SK-N-SH (cell line): Measurements from ENCODE around the gene MCC. TPM values are rescaled to one million over a fixed set of nuclear protein-coding genes. Genes with fewer than 3 reads are reported as not detected.

Experiments
- CTCF ChIA-PET: fragments of 300-600, 350-600 bp; formaldehyde crosslinking; extraction: SDS; loops from one replicate; lab custom pipeline; 2021; lab: Yijun Ruan, JAX
- POLR2A ChIA-PET: fragments of 350-600 bp; sonication (Branson Sonifier 250); formaldehyde crosslinking; extraction: SDS; loops from one replicate; lab custom pipeline; 2020; ENCODE audit warnings: antibody characterized with exemption, inconsistent platforms; lab: Yijun Ruan, JAX
- DNase-seq: peaks from one replicate; pipeline ENCODE4 v3.0.0; 2012
- H2AFZ ChIP-seq: fragments of 200-600 bp; sonication (generic); 2 replicates; pipeline ENCODE4 v1.8.1; 2016; ENCODE audit warnings: antibody characterized with exemption, mild to moderate bottlenecking, low read depth
- H3F3A ChIP-seq: fragments of 200-600 bp; sonication (generic); replicated peaks from 2 replicates; pipeline ENCODE3; 2016; ENCODE audit warnings: antibody characterized with exemption, mild to moderate bottlenecking; ENCODE audit not compliant: insufficient read depth
- H3K27ac ChIP-seq, 2 experiments: fragments of 200-500 bp in 1 of 2; fragments of 200-600 bp in 1 of 2; sonication (Bioruptor generic) in 1 of 2; sonication (generic), shearing (Covaris generic) in 1 of 2; 2 replicates each; pipeline versions ENCODE4 v1.5.1 to v1.6.1; 2014 to 2016; ENCODE audit warnings: low read depth in 2 of 2, inconsistent platforms in 1 of 2, low read length in 1 of 2, mild to moderate bottlenecking in 1 of 2, mixed read lengths in 1 of 2
- H3K27me3 ChIP-seq: fragments of 200-600 bp; sonication (generic), shearing (Covaris generic); 2 replicates; pipeline ENCODE4 v1.6.1; 2016; ENCODE audit warnings: mixed run types; ENCODE audit not compliant: insufficient read depth
- H3K36me3 ChIP-seq, 2 experiments: fragments of 200-500 bp in 1 of 2; fragments of 200-600 bp in 1 of 2; sonication (Bioruptor generic) in 1 of 2; sonication (generic) in 1 of 2; replicated peaks in 1 of 2; 2 replicates each; pipeline versions ENCODE3 to v1.5.1; 2014 to 2016; ENCODE audit warnings: low read length in 1 of 2, mild to moderate bottlenecking in 1 of 2; ENCODE audit not compliant: insufficient read depth in 2 of 2, control insufficient read depth in 1 of 2
- H3K4me1 ChIP-seq, 2 experiments: fragments of 200-500 bp in 1 of 2; fragments of 200-600 bp in 1 of 2; sonication (Bioruptor generic) in 1 of 2; sonication (generic), shearing (Covaris generic) in 1 of 2; 2 replicates each; pipeline versions ENCODE4 v1.5.1 to v1.6.1; 2014 to 2016; ENCODE audit warnings: low read depth in 1 of 2, low read length in 1 of 2, mixed run types in 1 of 2; ENCODE audit not compliant: insufficient read depth in 2 of 2, control insufficient read depth in 1 of 2
- H3K4me2 ChIP-seq: fragments of 200-600 bp; sonication (generic), shearing (Covaris generic); 2 replicates; pipeline ENCODE4 v1.6.1; 2017; ENCODE audit warnings: mixed run types
- H3K4me3 ChIP-seq, 2 experiments: fragments of 200-500 bp in 1 of 2; fragments of 200-600 bp in 1 of 2; sonication (Bioruptor generic) in 1 of 2; sonication (generic), shearing (Covaris generic) in 1 of 2; 2 replicates each; pipeline versions ENCODE4 v1.5.1 to v1.8.1; 2014 to 2016; ENCODE audit warnings: low read depth in 2 of 2, inconsistent platforms in 1 of 2, low read length in 1 of 2, mild to moderate bottlenecking in 1 of 2, mixed read lengths in 1 of 2, moderate library complexity in 1 of 2
- H3K79me2 ChIP-seq: fragments of 200-600 bp; sonication (generic); 2 replicates; pipeline ENCODE4 v1.8.1; 2017; ENCODE audit warnings: mild to moderate bottlenecking; ENCODE audit not compliant: insufficient read depth
- H3K9ac ChIP-seq: fragments of 200-600 bp; sonication (generic); 2 replicates; pipeline ENCODE4 v1.6.1; 2017; ENCODE audit warnings: mixed run types
- H3K9me2 ChIP-seq: fragments of 200-600 bp; sonication (generic); 2 replicates; pipeline ENCODE4 v1.6.1; 2017; ENCODE audit warnings: mixed run types
- H3K9me3 ChIP-seq: fragments of 200-600 bp; sonication (generic); 2 replicates; pipeline ENCODE4 v1.6.1; 2017; ENCODE audit warnings: mixed run types, mild to moderate bottlenecking, moderate library complexity
- H4K20me1 ChIP-seq: fragments of 200-600 bp; sonication (generic); 2 replicates; pipeline ENCODE4 v1.6.1; 2017; ENCODE audit warnings: mild to moderate bottlenecking, mixed run types; ENCODE audit not compliant: insufficient read depth
- CHD2 ChIP-seq: fragments of 150-350 bp; IDR thresholded peaks from 2 replicates; pipeline ENCODE4 v1.6.1; 2018; ENCODE audit warnings: low read length; ENCODE audit not compliant: partially characterized antibody
- EP300 ChIP-seq, 2 experiments: IDR thresholded peaks; 2 replicates each; pipeline versions ENCODE4 v1.4.0 to v1.6.1; 2012; ENCODE audit warnings: borderline replicate concordance in 1 of 2, low read depth in 1 of 2, low read length in 1 of 2
- EZH2phosphoT487 ChIP-seq: fragments of 200-600 bp; sonication (generic); IDR thresholded peaks from 2 replicates; pipeline ENCODE4 v1.6.1; 2017; ENCODE audit warnings: low read depth, mixed run types, mild to moderate bottlenecking, antibody characterized with exemption, moderate library complexity, borderline replicate concordance
- FOXJ3 ChIP-seq: sonication (generic); formaldehyde crosslinking; IDR thresholded peaks from 2 replicates; pipeline ENCODE4 v1.5.1; 2020; ENCODE audit warnings: mild to moderate bottlenecking, missing genetic modification reagents
- GATA2 ChIP-seq: sonication (generic); formaldehyde crosslinking; IDR thresholded peaks from 2 replicates; pipeline ENCODE4 v1.5.0; 2020; ENCODE audit warnings: mild to moderate bottlenecking, missing genetic modification reagents
- MXI1 ChIP-seq: IDR thresholded peaks from 2 replicates; pipeline ENCODE4 v1.6.1; 2012; ENCODE audit warnings: mild to moderate bottlenecking, low read depth, low read length, improper control_type of control experiment
- POLR2AphosphoS5 ChIP-seq: IDR thresholded peaks from 2 replicates; pipeline ENCODE4 v1.6.1; 2012; ENCODE audit warnings: low read depth, low read length
- RAD21 ChIP-seq: IDR thresholded peaks from 2 replicates; pipeline ENCODE4 v1.6.1; 2012; ENCODE audit warnings: mild to moderate bottlenecking, low read length
- RCOR1 ChIP-seq: fragments of 150-350 bp; IDR thresholded peaks from 2 replicates; pipeline ENCODE4 v1.6.1; 2017; ENCODE audit warnings: antibody characterized with exemption, low read length
- RFX5 ChIP-seq: IDR thresholded peaks from 2 replicates; pipeline ENCODE4 v1.6.1; 2012; ENCODE audit warnings: mild to moderate bottlenecking, improper control_type of control experiment, low read length
- RXRA ChIP-seq: IDR thresholded peaks from 2 replicates; pipeline ENCODE4 v1.4.0; 2012; ENCODE audit warnings: low read depth, mild to moderate bottlenecking, borderline replicate concordance
- SIN3A ChIP-seq: IDR thresholded peaks from 2 replicates; pipeline ENCODE4 v1.6.1; 2012; ENCODE audit warnings: low read depth, mild to moderate bottlenecking, low read length, moderate library complexity, borderline replicate concordance
- SMC3 ChIP-seq: IDR thresholded peaks from 2 replicates; pipeline ENCODE4 v1.6.1; 2012; ENCODE audit warnings: low read depth, low read length, improper control_type of control experiment
- TCF12 ChIP-seq: IDR thresholded peaks from 2 replicates; pipeline ENCODE4 v1.4.0; 2012
- TEAD4 ChIP-seq: IDR thresholded peaks from 2 replicates; pipeline ENCODE4 v1.4.0; 2012; ENCODE audit warnings: mild to moderate bottlenecking, borderline replicate concordance; ENCODE audit not compliant: insufficient read depth
- WGBS: methylation state at CpG from one replicate; pipeline ENCODE4 v1.1.6; 2017; ENCODE audit warnings: low lambda C conversion rate; 5-methylcytosine and 5-hydroxymethylcytosine counted together
- polyA plus RNA-seq, 3 experiments: library from polyadenylated mRNA; depleted of rRNA; stranded (reverse); fragments of >200 nt; gene quantifications; 2 replicates each; pipeline ENCODE4 v1.2.3, GENCODE V29; 2012
- TF ChIP-seq, protein P1 (sequence below): IDR thresholded peaks from 2 replicates; pipeline ENCODE4 v1.4.0; 2012; ENCODE audit warnings: low read depth
- TF ChIP-seq, protein P2 (sequence below): fragments of 150-350 bp; IDR thresholded peaks from 2 replicates; pipeline ENCODE4 v1.6.1; 2016; ENCODE audit warnings: mild to moderate bottlenecking, low read depth, low read length
- TF ChIP-seq, protein P3 (sequence below): IDR thresholded peaks from 2 replicates; pipeline ENCODE4 v1.6.1; 2012; ENCODE audit warnings: mild to moderate bottlenecking, low read depth, low read length, moderate library complexity
- TF ChIP-seq, protein P4 (sequence below): IDR thresholded peaks from 2 replicates; pipeline ENCODE4; 2012
- TF ChIP-seq, protein P5 (sequence below): fragments of 150-350 bp; IDR thresholded peaks from 2 replicates; pipeline ENCODE4 v1.6.1; 2017; ENCODE audit warnings: antibody characterized with exemption, low read length, low read depth, borderline replicate concordance

Gene MCC
- polyA plus RNA-seq, 1 of the 3 experiments (the other 2 are of a cell fraction) = 3.6 TPM

DNA sequence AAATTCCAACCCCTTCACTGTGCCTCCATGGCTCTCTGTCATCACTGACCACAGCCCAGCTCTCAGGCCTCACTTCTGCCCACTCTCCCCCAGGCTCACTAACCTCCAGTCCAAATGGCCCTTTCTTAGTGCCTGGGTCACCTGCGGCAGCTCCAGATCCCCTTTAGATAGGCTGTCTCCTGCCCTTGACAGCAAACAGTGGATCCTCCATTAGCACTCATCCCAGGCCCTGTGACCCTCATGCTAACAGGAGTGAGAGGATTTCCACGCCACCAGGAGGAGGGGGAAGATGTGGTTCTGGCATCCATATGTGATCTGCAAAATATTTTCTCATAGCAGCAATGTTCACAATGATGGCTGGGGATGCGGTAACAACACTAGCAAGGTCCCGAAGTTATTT, 372.3 kb downstream of the MCC start:
- H4K20me1 ChIP-seq = no peaks in the 10 kb centered on the region
- H3K27me3 ChIP-seq = no peaks in the 10 kb centered on the region; the same call in 1 of the 2 replicates
- H2AFZ ChIP-seq = no peak overlapping the region
- H3K9ac ChIP-seq = no peak overlapping the region
- H3K27ac ChIP-seq = peak overlapping the region in 1 of 2 experiments; percentile 97; a peak in 2 of 4 replicates
- H3K9me2 ChIP-seq = no peaks in the 10 kb centered on the region
- no peaks in the 10 kb centered on the region for H3K79me2 ChIP-seq
- WGBS = 61% methylated on average over 4 of the region's 4 CpGs
- H3K4me1 ChIP-seq = peaks cover 0 to 60% of the 10 kb centered on the region in 2 experiments; a peak in 2 of 4 replicates
- no peaks in the 10 kb centered on the region for H3K9me3 ChIP-seq
- no peak for TF ChIP-seq SMC3
- TF ChIP-seq, protein P1, sequence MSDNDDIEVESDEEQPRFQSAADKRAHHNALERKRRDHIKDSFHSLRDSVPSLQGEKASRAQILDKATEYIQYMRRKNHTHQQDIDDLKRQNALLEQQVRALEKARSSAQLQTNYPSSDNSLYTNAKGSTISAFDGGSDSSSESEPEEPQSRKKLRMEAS = no peak
- no peak for TF ChIP-seq RXRA
- peak; percentile 39 for TF ChIP-seq RAD21
- peak; percentile 88 for TF ChIP-seq FOXJ3
- TF ChIP-seq POLR2AphosphoS5 = no peak
- peak in 1 of 2 experiments; percentile 89; a peak in 2 of 4 replicates for TF ChIP-seq EP300 (IDR thresholded peaks at IDR 0.05; ENCODE audit: borderline replicate concordance in 1 of 2, low read depth in 1 of 2, low read length in 1 of 2)
- TF ChIP-seq, protein P2, sequence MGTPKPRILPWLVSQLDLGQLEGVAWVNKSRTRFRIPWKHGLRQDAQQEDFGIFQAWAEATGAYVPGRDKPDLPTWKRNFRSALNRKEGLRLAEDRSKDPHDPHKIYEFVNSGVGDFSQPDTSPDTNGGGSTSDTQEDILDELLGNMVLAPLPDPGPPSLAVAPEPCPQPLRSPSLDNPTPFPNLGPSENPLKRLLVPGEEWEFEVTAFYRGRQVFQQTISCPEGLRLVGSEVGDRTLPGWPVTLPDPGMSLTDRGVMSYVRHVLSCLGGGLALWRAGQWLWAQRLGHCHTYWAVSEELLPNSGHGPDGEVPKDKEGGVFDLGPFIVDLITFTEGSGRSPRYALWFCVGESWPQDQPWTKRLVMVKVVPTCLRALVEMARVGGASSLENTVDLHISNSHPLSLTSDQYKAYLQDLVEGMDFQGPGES = no peak
- TF ChIP-seq TCF12 = peak; percentile 8; the same call in 1 of the 2 replicates
- no peak for TF ChIP-seq TEAD4
- peak; percentile 96 for TF ChIP-seq GATA2 (CRISPR knock-in tag)
- peak; percentile 72 for TF ChIP-seq CHD2
- TF ChIP-seq RFX5 = no peak
- TF ChIP-seq, protein P3, sequence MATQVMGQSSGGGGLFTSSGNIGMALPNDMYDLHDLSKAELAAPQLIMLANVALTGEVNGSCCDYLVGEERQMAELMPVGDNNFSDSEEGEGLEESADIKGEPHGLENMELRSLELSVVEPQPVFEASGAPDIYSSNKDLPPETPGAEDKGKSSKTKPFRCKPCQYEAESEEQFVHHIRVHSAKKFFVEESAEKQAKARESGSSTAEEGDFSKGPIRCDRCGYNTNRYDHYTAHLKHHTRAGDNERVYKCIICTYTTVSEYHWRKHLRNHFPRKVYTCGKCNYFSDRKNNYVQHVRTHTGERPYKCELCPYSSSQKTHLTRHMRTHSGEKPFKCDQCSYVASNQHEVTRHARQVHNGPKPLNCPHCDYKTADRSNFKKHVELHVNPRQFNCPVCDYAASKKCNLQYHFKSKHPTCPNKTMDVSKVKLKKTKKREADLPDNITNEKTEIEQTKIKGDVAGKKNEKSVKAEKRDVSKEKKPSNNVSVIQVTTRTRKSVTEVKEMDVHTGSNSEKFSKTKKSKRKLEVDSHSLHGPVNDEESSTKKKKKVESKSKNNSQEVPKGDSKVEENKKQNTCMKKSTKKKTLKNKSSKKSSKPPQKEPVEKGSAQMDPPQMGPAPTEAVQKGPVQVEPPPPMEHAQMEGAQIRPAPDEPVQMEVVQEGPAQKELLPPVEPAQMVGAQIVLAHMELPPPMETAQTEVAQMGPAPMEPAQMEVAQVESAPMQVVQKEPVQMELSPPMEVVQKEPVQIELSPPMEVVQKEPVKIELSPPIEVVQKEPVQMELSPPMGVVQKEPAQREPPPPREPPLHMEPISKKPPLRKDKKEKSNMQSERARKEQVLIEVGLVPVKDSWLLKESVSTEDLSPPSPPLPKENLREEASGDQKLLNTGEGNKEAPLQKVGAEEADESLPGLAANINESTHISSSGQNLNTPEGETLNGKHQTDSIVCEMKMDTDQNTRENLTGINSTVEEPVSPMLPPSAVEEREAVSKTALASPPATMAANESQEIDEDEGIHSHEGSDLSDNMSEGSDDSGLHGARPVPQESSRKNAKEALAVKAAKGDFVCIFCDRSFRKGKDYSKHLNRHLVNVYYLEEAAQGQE = no peak
- TF ChIP-seq RCOR1 = peak; percentile 78; the same call in 1 of the 2 replicates
- no peak for TF ChIP-seq SIN3A
- peak; percentile 48; the same call in 1 of the 2 replicates for TF ChIP-seq MXI1
- no peak for TF ChIP-seq EZH2phosphoT487
- TF ChIP-seq, protein P4, sequence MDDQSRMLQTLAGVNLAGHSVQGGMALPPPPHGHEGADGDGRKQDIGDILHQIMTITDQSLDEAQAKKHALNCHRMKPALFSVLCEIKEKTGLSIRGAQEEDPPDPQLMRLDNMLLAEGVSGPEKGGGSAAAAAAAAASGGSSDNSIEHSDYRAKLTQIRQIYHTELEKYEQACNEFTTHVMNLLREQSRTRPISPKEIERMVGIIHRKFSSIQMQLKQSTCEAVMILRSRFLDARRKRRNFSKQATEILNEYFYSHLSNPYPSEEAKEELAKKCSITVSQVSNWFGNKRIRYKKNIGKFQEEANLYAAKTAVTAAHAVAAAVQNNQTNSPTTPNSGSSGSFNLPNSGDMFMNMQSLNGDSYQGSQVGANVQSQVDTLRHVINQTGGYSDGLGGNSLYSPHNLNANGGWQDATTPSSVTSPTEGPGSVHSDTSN = no peak
- TF ChIP-seq, protein P5, sequence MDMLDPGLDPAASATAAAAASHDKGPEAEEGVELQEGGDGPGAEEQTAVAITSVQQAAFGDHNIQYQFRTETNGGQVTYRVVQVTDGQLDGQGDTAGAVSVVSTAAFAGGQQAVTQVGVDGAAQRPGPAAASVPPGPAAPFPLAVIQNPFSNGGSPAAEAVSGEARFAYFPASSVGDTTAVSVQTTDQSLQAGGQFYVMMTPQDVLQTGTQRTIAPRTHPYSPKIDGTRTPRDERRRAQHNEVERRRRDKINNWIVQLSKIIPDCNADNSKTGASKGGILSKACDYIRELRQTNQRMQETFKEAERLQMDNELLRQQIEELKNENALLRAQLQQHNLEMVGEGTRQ = no peak
- ChIA-PET CTCF (interaction anchor here (0.8 to 1.4 kb wide), 2 partner anchors 56 to 109 kb away, joined by 3 to 5 read pairs; no protein-coding TSS in a partner anchor), POLR2A (no interaction called here)
- no peaks in the 10 kb centered on the region for H3F3A ChIP-seq
- no peaks in the 10 kb centered on the region for H3K36me3 ChIP-seq
- no peak overlapping the region for H3K4me2 ChIP-seq
- DNase-seq = peak; percentile 68
- no peak overlapping the region for H3K4me3 ChIP-seq
